Ovary (tissue), 3 donors: ENCODE results near the gene CEP97.

ENCODE experiments used
- POLR2A ChIP-seq: fragments of 450-650 bp; IDR thresholded peaks from one replicate; pipeline ENCODE4 v1.6.1; 2017; ENCODE audit warnings: antibody characterized with exemption, mild to moderate bottlenecking, moderate library complexity
- TF ChIP-seq, protein P1 (sequence below), 3 donors: fragments of 450-650 bp in 2 of 3; fragments of 200-600 bp in 1 of 3; IDR thresholded peaks; one replicate each; pipeline versions ENCODE4 v1.5.1 to v1.8.0; 2016 to 2022; ENCODE audit warnings: antibody characterized with exemption in 3 of 3, mild to moderate bottlenecking in 1 of 3
- donor health status: DM: no; HTN: no; CAD: no.

DNA sequence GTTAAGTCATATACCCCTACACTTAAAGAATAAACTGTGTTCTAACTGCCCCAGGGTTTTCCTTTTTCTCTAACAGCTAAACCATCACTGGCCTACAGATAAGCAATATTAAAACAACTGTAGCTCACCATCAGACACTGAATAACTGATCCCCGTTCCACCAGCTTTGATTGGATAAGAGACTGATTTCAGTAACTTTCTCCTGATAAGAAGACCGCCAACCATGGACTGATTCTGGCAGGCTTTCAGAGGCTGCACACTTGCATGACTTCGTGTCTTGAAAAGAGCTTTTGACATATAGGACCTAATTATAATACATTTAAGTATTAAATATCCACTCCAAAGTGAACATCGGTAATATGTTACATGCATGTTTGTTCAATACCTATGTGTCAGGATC is 15.3 kb upstream of the CEP97 start:
- TF ChIP-seq POLR2A: no peak
- TF ChIP-seq, protein P1, sequence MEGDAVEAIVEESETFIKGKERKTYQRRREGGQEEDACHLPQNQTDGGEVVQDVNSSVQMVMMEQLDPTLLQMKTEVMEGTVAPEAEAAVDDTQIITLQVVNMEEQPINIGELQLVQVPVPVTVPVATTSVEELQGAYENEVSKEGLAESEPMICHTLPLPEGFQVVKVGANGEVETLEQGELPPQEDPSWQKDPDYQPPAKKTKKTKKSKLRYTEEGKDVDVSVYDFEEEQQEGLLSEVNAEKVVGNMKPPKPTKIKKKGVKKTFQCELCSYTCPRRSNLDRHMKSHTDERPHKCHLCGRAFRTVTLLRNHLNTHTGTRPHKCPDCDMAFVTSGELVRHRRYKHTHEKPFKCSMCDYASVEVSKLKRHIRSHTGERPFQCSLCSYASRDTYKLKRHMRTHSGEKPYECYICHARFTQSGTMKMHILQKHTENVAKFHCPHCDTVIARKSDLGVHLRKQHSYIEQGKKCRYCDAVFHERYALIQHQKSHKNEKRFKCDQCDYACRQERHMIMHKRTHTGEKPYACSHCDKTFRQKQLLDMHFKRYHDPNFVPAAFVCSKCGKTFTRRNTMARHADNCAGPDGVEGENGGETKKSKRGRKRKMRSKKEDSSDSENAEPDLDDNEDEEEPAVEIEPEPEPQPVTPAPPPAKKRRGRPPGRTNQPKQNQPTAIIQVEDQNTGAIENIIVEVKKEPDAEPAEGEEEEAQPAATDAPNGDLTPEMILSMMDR (IDR thresholded peaks at IDR 0.05): no peak
